Thymus (tissue), 11 donors: Measurements from ENCODE around the gene CHST10. TPM values are rescaled to one million over a fixed set of nuclear protein-coding genes. Genes with fewer than 3 reads are reported as not detected.
A peak's percentile ranks its signal among the peaks of the same experiment; 100 is the strongest.

Source experiments
- DNase-seq, 9 donors: peaks; one replicate each; pipeline ENCODE4 v3.0.0-alpha.2; 2013; ENCODE audit warnings: low spot score in 9 of 9, low read depth in 6 of 9, missing footprints in 1 of 9
- H3K27ac ChIP-seq, 2 donors: one replicate each; pipeline ENCODE4 v1.5.1; 2013; ENCODE audit warnings: control low read depth in 1 of 2, low read depth in 1 of 2, low read length in 1 of 2, mild to moderate bottlenecking in 1 of 2, moderate library complexity in 1 of 2
- H3K27me3 ChIP-seq, 2 donors: one replicate each; pipeline ENCODE4 v1.5.1; 2013; ENCODE audit warnings: low read length in 1 of 2; ENCODE audit not compliant: control insufficient read depth in 2 of 2, insufficient read depth in 1 of 2
- H3K36me3 ChIP-seq, 2 donors: one replicate each; pipeline ENCODE4 v1.5.1; 2013; ENCODE audit warnings: low read length in 1 of 2, mild to moderate bottlenecking in 1 of 2, moderate library complexity in 1 of 2; ENCODE audit not compliant: control insufficient read depth in 2 of 2, insufficient read depth in 2 of 2
- H3K4me1 ChIP-seq, 2 donors: one replicate each; pipeline ENCODE4 v1.5.1; 2013; ENCODE audit warnings: low read length in 2 of 2; ENCODE audit not compliant: control insufficient read depth in 2 of 2, insufficient read depth in 2 of 2
- H3K4me3 ChIP-seq, 2 donors: one replicate each; pipeline ENCODE4 v1.5.1; 2013; ENCODE audit warnings: low read length in 2 of 2, control low read depth in 1 of 2, mild to moderate bottlenecking in 1 of 2
- H3K9me3 ChIP-seq, 2 donors: one replicate each; pipeline ENCODE4 v1.5.1; 2013; ENCODE audit warnings: low read length in 1 of 2, mild to moderate bottlenecking in 1 of 2; ENCODE audit not compliant: control insufficient read depth in 2 of 2, insufficient read depth in 1 of 2
- WGBS: extraction: QIAGEN DNeasy Blood & Tissue Kit; methylation state at CpG from one replicate; pipeline ENCODE4 v1.1.7; 2013; 5-methylcytosine and 5-hydroxymethylcytosine counted together
- polyA plus RNA-seq: library from polyadenylated mRNA; stranded (reverse); fragments of 200-250 nt; gene quantifications from one replicate; pipeline ENCODE4 v1.2.3, GENCODE V29; 2013
- total RNA-seq: library from RNA; stranded (reverse); fragments of 120-200 nt; gene quantifications from one replicate; pipeline ENCODE4 v1.2.4, GENCODE V29; 2013
- donor health status: healthy.

The CHST10 gene
- total and polyA plus RNA-seq, 2 donors = 4.0 to 7.1 TPM

DNA sequence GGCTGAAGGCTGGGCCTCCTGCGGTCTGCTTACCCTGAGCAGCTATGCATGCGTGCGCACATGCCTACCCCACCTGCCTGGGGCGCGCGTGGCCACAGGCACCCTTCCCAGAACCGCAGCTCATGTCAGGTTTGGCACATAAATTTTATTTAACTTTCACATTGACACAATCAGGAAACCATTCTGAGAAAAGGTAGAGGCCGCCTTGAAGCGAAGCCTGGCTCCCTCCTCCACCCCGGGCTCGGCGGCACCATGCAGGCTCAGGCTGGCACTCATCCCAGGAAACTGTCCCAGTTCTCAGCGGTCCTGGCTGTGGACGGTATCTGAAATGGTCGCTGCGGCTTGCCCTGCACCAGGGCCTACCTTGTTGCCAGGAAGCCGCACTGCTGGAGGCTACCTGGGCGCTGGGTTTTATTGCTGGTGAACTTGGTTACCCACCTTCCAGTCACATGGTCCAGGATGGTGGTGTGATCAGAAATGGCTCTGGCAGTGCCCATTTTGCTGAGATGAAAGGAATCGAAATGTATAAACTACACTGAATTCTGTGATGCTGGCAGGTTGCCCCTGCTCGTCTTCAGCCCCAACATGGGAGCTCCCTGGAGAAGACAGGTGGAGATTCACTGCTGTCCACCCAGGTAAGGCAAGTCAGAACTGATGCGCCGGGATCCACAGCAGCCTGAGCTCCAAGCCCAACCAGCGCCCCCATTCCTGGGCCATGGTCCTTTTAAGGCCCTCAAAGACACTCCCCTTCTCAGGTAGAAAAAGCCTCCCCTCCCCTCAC, 25.5 kb downstream of the CHST10 start:
- no peak overlapping the region for H3K4me3 ChIP-seq
- H3K27ac ChIP-seq = no peak overlapping the region
- 90% methylated on average over 23 of the region's 23 CpGs for WGBS
- H3K9me3 ChIP-seq = no peaks in the 10 kb centered on the region
- H3K4me1 ChIP-seq = no peaks in the 10 kb centered on the region
- H3K27me3 ChIP-seq = no peaks in the 10 kb centered on the region
- H3K36me3 ChIP-seq = peaks cover 15 to 20% of the 10 kb centered on the region in 2 donors
- no peak for DNase-seq

DNA sequence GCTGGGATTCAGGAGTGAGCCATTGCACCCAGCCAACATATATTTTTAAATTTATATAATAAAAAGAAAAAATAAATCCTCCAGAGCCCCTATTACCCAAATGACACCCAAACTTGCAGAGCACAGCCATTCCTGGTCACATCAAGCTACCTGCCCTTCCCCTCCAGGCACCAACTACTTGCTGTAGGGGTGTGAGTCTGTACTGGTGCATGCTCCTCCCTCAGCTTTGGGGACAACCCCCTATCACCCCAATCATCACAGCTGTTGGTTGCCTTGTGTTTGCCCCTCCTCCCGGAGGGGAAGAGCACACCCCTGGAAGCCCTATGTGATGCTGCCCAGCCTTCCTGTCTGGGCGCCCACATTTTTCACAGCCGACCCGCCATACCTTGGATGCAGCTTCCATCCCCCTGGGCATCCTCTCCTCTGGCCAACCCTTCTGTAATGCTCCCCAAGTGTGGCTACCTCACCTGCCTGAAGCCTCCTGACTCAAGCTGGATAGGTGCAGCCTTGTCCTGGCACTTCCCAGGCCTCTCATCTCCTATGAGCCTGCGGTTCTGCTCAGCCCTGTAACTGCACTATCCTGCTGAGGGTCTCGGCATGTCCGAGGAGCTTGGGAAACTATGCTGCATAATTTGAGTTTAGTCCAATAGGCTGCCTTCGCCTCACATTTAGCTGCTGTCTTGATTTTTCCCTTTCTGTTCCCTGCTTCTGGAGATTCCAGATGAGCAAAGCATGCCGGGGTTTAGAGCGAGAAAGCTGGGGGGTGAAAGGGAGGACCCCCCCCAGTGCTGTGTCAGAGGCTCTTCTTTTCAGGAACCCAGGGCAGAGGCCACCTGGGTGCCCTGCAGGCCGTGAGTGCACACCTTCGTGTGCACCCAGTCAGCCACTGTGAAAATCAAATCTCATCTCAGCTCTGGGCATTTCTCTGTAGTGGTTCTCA, 27.2 kb downstream of the CHST10 start:
- no peaks in the 10 kb centered on the region for H3K9me3 ChIP-seq
- H3K4me3 ChIP-seq = no peak overlapping the region
- H3K36me3 ChIP-seq = peaks cover 15 to 20% of the 10 kb centered on the region in 2 donors
- no peaks in the 10 kb centered on the region for H3K4me1 ChIP-seq
- H3K27ac ChIP-seq = no peak overlapping the region
- no peaks in the 10 kb centered on the region for H3K27me3 ChIP-seq
- no peak for DNase-seq
- 95% methylated on average over 12 of the region's 12 CpGs for WGBS

DNA sequence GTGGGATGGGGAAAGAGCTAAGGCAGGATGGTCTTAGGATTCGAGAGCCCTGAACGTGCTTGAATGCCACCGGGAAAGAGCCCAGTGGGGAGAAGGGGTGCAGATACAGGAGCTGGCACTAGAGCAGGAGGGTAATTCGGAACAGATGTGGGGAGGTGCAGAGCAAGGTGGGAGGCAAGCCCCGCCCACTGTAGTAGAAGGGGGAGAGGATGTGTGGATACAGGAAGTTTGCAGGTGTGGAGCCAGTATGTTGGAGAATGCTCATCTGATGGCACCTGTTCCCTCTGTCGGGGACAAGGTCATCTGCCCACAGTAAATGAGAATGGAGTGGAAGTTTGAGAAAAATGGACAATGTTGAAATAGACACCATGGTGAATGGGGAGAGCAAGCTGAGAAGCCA, 28.8 kb downstream of the CHST10 start:
- WGBS = 95% methylated on average over 6 of the region's 6 CpGs
- DNase-seq = no peak

DNA sequence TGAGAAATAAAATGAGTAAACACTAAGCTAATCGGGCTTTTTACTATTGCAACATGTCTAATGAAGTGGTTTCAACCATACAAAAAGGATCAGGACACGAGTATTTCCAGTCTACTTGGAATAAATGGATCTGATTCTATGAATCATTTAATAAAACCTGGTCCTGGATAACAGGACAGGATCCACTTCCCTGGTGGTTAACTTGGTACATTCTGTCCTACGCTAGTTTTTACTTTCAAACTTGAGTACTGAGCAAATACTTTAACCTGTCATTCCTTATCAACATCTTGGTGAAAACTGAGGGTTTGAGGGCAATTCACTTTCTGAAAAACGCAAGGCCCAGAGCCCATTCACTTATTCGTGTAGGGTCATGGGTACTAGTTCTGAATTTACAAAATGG, 33.5 kb downstream of the CHST10 start:
- no peak overlapping the region for H3K27ac ChIP-seq
- DNase-seq = no peak
- H3K4me1 ChIP-seq = no peaks in the 10 kb centered on the region
- H3K4me3 ChIP-seq = no peak overlapping the region
- no peaks in the 10 kb centered on the region for H3K9me3 ChIP-seq
- no peaks in the 10 kb centered on the region for H3K36me3 ChIP-seq
- 92% methylated on average over 5 of the region's 5 CpGs for WGBS
- H3K27me3 ChIP-seq = no peaks in the 10 kb centered on the region

More for the DNA sequence above, 28.8 kb downstream of the CHST10 start:
- Histone ChIP-seq H3K27ac (no peak overlapping the region), H3K9me3 (no peaks in the 10 kb centered on the region), H3K36me3 (peaks cover 15 to 16% of the 10 kb centered on the region in 2 donors), H3K4me3 (no peak overlapping the region), H3K4me1 (no peaks in the 10 kb centered on the region), H3K27me3 (no peaks in the 10 kb centered on the region)

DNA sequence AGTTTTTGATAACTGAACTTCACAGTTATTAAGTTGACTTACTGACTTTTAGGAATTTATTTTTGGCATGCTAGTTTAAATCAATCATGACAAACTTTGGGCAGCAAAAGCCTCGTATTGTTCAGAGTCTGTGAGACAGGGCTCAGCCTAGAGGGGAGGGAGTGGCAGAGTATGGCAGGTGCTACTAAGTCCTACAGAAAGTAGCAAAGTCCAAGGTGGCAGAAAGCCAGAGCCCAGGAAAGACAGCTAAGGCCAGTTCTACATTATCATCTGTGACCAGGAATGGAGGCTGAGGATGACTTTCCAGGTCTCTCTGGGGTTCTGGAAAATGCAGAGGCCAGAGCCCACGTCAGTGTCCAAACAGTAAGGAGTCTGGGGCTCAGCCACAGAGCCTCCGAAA, 34.2 kb downstream of the CHST10 start:
- Histone ChIP-seq H3K4me1 (no peaks in the 10 kb centered on the region), H3K36me3 (no peaks in the 10 kb centered on the region), H3K4me3 (no peak overlapping the region), H3K27ac (no peak overlapping the region), H3K27me3 (no peaks in the 10 kb centered on the region), H3K9me3 (no peaks in the 10 kb centered on the region)
- WGBS = 95% methylated on average over 3 of the region's 3 CpGs
- no peak for DNase-seq

DNA sequence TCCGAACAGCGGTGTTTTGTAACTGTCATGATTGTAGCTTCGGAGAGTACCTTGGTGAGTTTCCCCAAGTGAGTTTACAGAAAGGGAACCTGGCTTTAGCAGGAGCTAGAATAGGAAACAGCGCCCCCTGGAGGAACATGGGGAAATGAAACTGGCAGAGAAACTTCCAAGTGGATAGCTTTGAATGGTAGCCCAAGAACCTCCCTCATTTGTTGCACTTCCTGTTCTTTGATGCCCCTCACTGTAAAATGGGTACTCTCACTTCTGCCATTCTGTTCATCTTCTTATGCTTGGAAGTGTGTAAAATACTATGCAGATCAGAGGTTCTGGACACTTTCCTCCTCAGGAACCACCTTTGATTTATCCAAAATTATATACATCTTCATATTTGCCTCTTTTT, 36.2 kb downstream of the CHST10 start:
- H3K27me3 ChIP-seq = no peaks in the 10 kb centered on the region
- 53% methylated on average over 4 of the region's 4 CpGs for WGBS
- H3K4me1 ChIP-seq = no peaks in the 10 kb centered on the region
- H3K4me3 ChIP-seq = no peak overlapping the region
- no peak overlapping the region for H3K27ac ChIP-seq
- no peaks in the 10 kb centered on the region for H3K36me3 ChIP-seq
- DNase-seq = peak; percentile 39 to 88 (median 70)
- no peaks in the 10 kb centered on the region for H3K9me3 ChIP-seq

DNA sequence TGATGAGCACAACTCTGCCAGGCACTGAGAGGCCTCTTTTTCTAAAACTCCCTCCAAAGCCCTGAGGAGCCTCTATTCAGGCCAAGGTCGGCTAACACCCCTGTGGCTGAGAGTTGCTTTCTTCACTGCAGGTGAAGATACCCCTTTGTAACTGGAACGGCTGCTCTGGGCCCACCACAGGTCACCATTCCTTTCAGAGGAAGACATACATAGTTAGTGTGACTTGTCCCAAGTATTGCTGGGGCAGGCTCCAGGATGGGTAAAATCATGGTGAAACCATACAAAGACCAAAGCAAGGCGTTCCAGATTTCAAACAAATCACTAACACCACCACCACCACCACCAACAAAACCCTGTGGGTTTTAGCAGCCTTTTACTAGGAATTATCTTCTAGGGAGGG, 36.8 kb downstream of the CHST10 start:
- WGBS = 96% methylated on average over 3 of the region's 3 CpGs
- H3K27me3 ChIP-seq = no peaks in the 10 kb centered on the region

DNA sequence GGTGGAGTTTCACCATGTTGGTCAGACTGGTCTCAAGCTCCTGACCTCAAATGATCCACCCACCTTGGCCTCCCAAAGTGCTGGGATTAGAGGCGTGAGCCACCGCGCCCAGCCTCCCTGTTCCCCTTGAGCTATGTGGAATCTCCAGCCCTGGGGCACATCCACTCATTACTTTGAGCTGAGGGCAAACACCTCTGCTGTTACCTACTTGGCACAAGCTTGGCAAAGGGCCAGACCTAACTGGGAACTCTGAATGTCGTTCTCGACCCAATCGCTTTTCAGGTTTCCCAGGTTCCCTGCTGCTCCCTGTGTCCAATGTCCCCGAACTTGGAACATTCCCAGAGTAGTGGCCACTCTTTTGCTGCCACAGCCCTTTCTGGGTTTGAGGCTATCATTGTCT, 40.6 kb downstream of the CHST10 start:
- no peak for DNase-seq
- no peaks in the 10 kb centered on the region for H3K36me3 ChIP-seq
- WGBS = 97% methylated on average over 7 of the region's 7 CpGs

More for the DNA sequence above, 36.8 kb downstream of the CHST10 start:
- H3K36me3 ChIP-seq = no peaks in the 10 kb centered on the region
- H3K4me3 ChIP-seq = no peak overlapping the region
- no peak for DNase-seq
- H3K27ac ChIP-seq = no peak overlapping the region
- H3K4me1 ChIP-seq = no peaks in the 10 kb centered on the region
- H3K9me3 ChIP-seq = no peaks in the 10 kb centered on the region

DNA sequence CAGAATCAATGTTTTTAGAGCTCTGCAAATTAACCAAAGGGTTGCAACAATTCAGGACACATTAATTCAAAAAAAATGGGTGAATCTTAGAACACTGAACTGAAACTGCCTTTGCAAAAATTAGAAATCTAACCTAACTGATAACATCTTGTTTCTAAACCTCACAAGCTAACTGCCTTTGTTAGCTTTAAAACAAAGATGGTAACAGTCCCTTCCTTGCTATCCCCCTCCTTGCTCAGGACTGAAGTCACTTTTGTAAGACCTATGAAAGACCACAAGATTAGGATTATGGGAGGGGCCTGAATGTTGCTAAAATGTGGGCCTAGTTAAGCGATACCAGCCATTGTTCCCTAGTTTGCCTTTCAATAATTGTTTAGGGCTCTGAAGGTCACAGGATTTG, 50.3 kb downstream of the CHST10 start:
- Histone ChIP-seq H3K27me3 (no peaks in the 10 kb centered on the region), H3K27ac (no peak overlapping the region), H3K4me1 (no peaks in the 10 kb centered on the region), H3K36me3 (no peaks in the 10 kb centered on the region), H3K4me3 (no peak overlapping the region), H3K9me3 (peaks cover 0 to 4% of the 10 kb centered on the region in 2 donors)
- peak in 2 of 9 donors; percentile 5 to 31 for DNase-seq
- WGBS = 91% methylated on average over 1 of the region's 1 CpG

More for the DNA sequence above, 40.6 kb downstream of the CHST10 start:
- Histone ChIP-seq H3K27me3 (no peaks in the 10 kb centered on the region), H3K9me3 (no peaks in the 10 kb centered on the region), H3K4me3 (no peak overlapping the region), H3K4me1 (no peaks in the 10 kb centered on the region), H3K27ac (no peak overlapping the region)
